Endothelial cell (in vitro differentiated cells): ENCODE results near the gene GNAI3. TPM values are rescaled to one million over a fixed set of nuclear protein-coding genes. Genes with fewer than 3 reads are reported as not detected.

Experiments used
- DNase-seq: peaks from one replicate; pipeline ENCODE4 v3.0.0; 2021; ENCODE audit warnings: low spot score
- H3K27ac Mint-ChIP-seq: one replicate; pipeline ENCODE4 v1.8.0; 2021; ENCODE audit warnings: mixed read lengths, inconsistent platforms; ENCODE audit not compliant: unreplicated experiment
- H3K27me3 Mint-ChIP-seq: one replicate; pipeline ENCODE4 v1.8.0; 2021; ENCODE audit warnings: mild to moderate bottlenecking, moderate library complexity, mixed read lengths, inconsistent platforms; ENCODE audit not compliant: unreplicated experiment
- H3K36me3 Mint-ChIP-seq: one replicate; pipeline ENCODE4 v1.8.0; 2021; ENCODE audit warnings: mild to moderate bottlenecking, low read depth, mixed read lengths, inconsistent platforms; ENCODE audit not compliant: unreplicated experiment
- H3K4me1 Mint-ChIP-seq: one replicate; pipeline ENCODE4 v1.8.0; 2021; ENCODE audit warnings: mild to moderate bottlenecking, mixed read lengths, inconsistent platforms; ENCODE audit not compliant: unreplicated experiment
- H3K4me3 Mint-ChIP-seq: one replicate; pipeline ENCODE4 v1.8.0; 2021; ENCODE audit warnings: mild to moderate bottlenecking, mixed read lengths, inconsistent platforms; ENCODE audit not compliant: unreplicated experiment
- H3K9me3 Mint-ChIP-seq: one replicate; pipeline ENCODE4 v1.8.0; 2021; ENCODE audit warnings: mixed read lengths, inconsistent platforms; ENCODE audit not compliant: unreplicated experiment
- total RNA-seq: library from RNA; stranded (reverse); fragmentation: NEBNext Ultra II Directional; extraction: Animal tissue kit (Norgen Biotek cat#: 25700); gene quantifications from one replicate; pipeline ENCODE4 v1.2.1, GENCODE V29; 2021; ENCODE audit not compliant: unreplicated experiment
- TF ChIP-seq, protein P1 (sequence below): fragments of 200-600 bp; sonication (generic); IDR thresholded peaks from one replicate; pipeline ENCODE4 v1.5.0; 2021; ENCODE audit warnings: antibody characterized with exemption; ENCODE audit not compliant: unreplicated experiment

GNAI3 gene
- total RNA-seq, 1 donor from 2014 or later, result 17.7 TPM

DNA sequence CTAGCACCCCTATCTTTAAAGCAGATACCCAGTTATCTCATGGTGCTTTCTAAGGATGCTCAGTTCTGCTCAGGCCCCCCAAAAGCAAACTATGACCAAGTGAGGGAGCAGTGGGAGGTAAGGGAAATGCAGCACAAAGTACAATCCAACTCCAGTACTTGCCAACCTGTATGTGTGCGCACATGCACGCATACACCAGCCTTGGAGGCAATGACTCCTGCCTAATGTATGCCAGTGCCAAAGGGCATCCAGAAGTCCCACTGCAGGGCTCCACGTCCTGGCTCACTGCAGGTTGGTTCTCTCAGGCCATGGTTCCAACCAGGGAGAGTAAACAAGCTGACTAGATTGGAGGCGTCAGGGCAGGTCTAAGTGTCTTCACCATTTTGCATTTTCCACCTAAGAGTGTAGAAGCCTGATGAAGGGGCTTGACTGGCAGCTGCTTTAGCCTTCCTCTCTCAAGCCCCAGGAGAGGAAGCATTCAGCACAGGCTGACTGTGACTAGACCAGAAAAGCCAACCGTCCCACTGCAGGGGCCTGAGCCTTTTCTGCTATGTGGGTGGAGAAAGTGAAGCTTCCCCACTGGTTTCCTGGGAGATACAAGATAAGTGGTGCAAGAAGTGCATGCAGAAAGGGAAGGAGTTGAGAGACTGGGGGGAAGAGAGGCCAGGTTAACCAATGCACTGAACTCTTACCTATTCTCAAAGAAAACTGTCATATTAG lies 46.6 kb upstream of the GNAI3 start:
- Mint-ChIP-seq H3K9me3 (no peaks in the 10 kb centered on the region), H3K36me3 (peaks cover 7% of the 10 kb centered on the region), H3K27ac (no peak overlapping the region), H3K4me3 (no peak overlapping the region), H3K4me1 (peaks cover 2% of the 10 kb centered on the region), H3K27me3 (peaks cover 2% of the 10 kb centered on the region)
- DNase-seq, result no peak
- TF ChIP-seq, protein P1, sequence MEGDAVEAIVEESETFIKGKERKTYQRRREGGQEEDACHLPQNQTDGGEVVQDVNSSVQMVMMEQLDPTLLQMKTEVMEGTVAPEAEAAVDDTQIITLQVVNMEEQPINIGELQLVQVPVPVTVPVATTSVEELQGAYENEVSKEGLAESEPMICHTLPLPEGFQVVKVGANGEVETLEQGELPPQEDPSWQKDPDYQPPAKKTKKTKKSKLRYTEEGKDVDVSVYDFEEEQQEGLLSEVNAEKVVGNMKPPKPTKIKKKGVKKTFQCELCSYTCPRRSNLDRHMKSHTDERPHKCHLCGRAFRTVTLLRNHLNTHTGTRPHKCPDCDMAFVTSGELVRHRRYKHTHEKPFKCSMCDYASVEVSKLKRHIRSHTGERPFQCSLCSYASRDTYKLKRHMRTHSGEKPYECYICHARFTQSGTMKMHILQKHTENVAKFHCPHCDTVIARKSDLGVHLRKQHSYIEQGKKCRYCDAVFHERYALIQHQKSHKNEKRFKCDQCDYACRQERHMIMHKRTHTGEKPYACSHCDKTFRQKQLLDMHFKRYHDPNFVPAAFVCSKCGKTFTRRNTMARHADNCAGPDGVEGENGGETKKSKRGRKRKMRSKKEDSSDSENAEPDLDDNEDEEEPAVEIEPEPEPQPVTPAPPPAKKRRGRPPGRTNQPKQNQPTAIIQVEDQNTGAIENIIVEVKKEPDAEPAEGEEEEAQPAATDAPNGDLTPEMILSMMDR, result no peak

DNA sequence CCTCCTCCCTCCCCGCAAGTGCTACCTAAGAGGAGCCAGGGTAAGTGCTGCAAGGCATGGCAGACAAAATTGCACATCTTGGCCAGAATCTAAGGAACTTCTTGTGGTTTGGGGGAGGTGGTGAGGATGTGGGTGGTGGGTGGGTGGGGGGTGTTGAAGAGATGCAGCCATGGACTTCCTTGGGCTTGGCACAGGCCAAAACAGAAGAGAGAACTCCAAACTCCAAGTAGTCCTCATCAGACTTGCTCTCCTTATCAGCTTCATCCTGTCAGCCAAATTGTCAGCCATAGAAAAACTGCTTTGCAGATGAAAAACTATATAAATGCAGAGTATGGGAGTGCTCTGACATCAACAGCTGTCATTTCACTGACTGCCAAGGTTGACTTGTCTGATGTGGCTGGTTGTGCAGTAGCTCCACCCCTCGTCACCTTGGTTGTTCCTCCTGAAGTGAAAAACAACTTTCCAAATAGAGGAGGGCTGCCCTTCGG lies 46.0 kb upstream of the GNAI3 start:
- Mint-ChIP-seq H3K27me3 (peaks cover 2% of the 10 kb centered on the region), H3K4me3 (no peak overlapping the region), H3K4me1 (peaks cover 2% of the 10 kb centered on the region), H3K36me3 (peaks cover 7% of the 10 kb centered on the region), H3K9me3 (no peaks in the 10 kb centered on the region), H3K27ac (no peak overlapping the region)
- no peak for DNase-seq
- TF ChIP-seq, protein P1, result no peak

DNA sequence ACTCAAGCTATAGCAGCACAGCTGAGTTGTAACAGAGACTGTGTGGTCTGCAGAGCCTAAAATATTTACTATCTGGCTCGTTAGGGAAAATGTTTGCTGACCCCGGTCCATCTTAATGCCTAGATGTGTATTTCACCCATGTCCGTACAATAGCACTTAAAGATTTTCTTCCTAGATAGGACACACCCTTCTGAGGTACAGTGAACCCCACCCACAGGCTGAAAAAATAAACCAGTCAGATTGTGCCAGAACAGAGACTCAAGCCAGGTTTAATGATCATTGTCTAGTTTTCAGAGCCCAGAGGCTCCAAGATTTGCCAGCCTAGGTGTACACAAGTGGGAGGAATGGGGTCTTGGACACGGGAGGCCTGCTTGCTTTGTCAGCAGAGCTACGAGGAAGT lies 44.5 kb upstream of the GNAI3 start:
- Mint-ChIP-seq H3K4me1 (peaks cover 2% of the 10 kb centered on the region), H3K36me3 (peaks cover 7% of the 10 kb centered on the region), H3K4me3 (no peak overlapping the region), H3K27ac (no peak overlapping the region), H3K27me3 (peaks cover 13% of the 10 kb centered on the region), H3K9me3 (no peaks in the 10 kb centered on the region)
- TF ChIP-seq, protein P1, result no peak
- DNase-seq, result no peak

DNA sequence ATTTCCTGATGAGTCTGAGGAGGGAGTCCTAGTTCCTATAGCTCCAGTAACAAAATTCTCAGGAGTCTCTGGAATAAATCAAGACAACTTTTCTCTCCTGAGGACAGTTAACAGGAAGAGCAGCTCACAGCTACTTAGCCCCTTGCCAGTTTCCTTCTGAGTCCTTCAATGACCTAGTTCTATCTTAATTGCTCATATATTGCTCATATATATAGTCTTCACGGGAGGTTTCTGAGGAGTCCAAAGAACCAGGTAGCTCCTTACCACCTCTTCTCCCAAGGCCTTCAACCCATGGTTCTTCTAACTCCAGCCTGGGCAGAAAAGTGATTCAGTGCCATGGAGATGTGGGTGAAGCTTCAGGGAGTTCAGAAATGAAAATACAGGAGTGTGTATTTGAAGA lies 43.4 kb upstream of the GNAI3 start:
- H3K36me3 Mint-ChIP-seq, result peaks cover 7% of the 10 kb centered on the region
- H3K4me1 Mint-ChIP-seq, result peaks cover 2% of the 10 kb centered on the region
- no peak overlapping the region for H3K27ac Mint-ChIP-seq
- TF ChIP-seq, protein P1, result no peak
- no peaks in the 10 kb centered on the region for H3K9me3 Mint-ChIP-seq
- peaks cover 13% of the 10 kb centered on the region for H3K27me3 Mint-ChIP-seq
- no peak overlapping the region for H3K4me3 Mint-ChIP-seq
- DNase-seq, result no peak
